ENCODE measurements around the gene CUX1.
"Not testable (repeated sequence)": the region's sequence is repeated elsewhere in the genome, so short reads cannot be mapped to it uniquely, and the experiment has no call there.

CUX1 gene

DNA sequence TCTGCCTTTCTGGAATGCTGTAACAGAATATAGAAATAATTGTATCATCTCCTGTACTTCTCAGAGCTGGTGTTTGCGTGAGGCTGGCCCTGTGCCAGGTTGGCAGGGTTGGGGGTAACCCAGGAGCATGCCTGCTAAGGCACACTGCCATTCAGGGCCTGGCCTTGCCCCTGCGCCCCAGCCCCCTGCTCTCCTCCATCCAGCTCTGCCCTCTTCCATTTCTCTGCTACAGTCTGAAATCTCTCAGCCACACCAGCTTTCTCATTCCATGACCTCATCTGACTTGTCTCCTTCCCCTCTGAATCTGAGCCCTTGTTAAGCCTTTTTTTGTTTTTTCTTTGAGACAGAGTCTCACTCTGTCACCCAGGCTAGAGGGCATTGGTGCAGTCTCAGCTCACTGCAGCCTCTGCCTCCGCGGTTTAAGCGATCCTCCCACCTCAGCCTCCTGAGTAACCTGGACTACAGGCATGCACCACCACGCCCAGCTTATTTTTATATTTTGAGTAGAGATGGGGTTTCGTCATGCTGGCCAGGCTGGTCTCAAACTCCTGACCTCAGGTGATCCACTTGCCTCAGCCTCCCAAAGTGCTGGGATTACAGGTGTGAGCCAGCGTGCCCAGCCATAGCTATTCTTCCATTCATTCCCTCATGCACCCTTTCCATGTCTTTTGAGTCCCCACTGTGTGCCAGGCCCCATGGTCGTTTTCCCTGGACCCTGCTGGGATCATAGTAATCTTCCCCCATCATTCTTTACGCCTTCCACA is 206.8 kb downstream of the CUX1 start:
- DNase-seq: no peak

DNA sequence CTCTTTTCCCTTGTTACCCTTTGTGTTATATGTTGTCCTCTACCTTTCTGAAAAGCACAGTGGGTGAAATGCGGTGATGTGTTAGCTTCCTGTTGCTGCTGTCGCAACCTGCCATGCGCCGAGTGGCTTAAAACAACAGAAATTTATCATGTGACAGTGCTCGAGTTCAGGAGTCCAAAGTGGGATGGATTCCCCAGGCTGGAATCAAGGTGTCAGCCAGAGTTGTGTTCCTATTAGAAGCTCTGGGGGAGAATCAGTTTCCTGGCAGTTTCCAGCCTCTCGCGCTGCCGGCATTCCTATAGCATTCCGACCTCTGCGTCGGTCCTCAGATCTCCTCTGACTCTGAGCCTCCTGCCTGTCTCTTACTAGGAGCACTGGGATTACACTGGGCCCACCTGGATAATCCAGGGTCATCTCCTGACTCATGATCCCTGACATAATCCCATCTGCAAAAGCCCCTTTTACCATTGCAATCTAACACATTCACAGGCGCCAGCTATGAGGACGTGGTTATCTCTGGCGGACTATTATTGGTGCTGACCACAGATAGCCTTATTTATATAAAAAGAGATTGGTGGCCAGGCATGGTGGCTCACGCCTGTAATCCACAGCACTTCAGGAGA is 207.5 kb downstream of the CUX1 start:
- DNase-seq: peak; percentile 42

DNA sequence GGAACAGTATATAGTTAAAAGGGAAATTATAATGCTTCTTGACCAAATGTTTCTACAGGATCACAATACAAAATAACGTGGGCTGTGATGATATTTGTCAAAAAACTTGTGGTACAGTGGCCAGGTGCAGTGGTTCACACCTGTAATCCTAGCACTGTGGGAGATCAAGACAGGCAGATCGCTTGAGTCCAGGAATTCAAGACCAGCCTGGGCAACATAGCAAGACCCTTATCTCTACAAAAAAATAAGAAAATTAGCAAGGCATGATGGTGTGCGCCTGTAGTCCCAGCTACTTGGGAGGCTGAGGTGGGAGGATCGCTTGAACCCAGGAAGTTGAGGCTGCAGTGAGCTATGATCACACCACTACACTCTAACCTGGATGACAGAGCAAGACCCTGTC is 208.4 kb downstream of the CUX1 start:
- not testable (repeated sequence) for DNase-seq

GRCh38 chr7:102028206-102028826 is 210.9 kb downstream of the CUX1 start:
- peak; percentile 54 for DNase-seq

DNA sequence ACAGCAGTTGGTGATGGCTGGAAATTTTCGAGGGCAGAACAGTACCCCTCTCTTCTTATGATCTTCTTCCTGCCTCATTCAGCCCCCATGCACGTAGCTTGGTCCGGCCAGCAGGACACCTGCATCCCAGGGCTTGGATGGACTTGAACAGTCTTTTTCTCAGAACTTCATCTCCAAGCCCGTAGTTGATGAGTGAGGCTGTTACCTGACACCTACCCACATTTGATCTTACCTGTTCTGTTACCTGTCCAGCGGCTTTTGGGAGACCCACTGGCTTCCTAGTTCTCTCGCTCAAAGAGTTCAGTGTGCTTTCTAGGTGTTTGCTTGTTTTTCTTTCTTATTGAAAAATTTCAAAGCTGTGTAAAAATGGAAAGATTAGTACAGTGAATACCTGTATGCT is 212.2 kb downstream of the CUX1 start:
- no peak for DNase-seq

- DNase-seq: no peak
Measured at GRCh38 chr7:102030696-102031095, 213.3 kb downstream of the CUX1 start.

DNA sequence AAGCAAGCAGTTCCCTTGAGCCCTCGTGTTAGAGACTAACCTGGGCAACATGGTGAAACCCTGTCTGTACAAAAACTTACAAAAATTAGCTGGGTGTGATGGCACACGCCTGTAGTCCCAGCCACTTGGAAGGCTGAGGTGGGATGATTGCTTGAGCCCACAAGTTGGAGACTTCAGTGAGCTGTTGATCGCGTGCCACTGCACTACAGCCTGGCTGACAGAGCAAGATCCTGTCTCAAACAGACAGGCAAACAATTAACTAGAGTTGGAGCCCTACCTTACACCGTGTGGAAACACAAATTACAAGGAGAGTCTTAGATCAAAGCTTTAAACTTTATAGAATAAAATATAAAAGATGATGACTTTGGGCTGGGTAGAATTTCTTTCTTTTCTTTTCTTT is 219.5 kb downstream of the CUX1 start:
- no peak for DNase-seq

GRCh38 chr7:102039706-102040105 is 222.3 kb downstream of the CUX1 start:
- no peak for DNase-seq

- no peak for DNase-seq
Measured at GRCh38 chr7:102040569-102040968, 223.1 kb downstream of the CUX1 start.

DNA sequence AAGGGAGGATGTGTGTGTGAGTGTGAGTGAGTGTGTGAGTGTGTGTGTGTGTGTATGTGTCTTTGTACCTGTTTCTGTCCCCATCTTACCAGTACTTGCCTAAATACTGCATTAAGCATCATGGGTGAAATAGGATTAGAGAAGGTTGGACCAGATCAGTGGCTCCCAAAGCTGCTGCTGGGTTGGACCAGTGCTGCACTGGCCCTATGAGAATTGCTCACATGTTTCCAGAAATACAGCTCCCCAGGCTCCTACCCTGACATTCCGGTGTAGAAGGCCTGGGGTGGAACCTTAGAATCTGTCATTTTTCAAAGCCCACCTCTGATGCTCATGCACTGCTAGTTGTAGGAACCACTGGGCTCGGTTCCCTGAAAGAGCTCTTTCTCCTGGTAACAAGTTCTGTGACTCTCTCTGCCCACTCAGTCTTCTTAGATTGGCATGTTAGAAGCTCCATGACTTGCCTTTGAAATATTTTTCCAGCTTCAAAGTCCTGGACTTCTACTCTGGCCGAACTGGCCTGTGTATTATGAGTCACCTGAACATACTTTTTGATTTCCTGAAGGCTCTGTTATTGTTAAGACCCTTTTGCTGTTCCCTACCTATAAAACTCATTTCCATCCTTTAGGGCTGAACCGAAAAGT is 224.7 kb downstream of the CUX1 start:
- DNase-seq: no peak

DNA sequence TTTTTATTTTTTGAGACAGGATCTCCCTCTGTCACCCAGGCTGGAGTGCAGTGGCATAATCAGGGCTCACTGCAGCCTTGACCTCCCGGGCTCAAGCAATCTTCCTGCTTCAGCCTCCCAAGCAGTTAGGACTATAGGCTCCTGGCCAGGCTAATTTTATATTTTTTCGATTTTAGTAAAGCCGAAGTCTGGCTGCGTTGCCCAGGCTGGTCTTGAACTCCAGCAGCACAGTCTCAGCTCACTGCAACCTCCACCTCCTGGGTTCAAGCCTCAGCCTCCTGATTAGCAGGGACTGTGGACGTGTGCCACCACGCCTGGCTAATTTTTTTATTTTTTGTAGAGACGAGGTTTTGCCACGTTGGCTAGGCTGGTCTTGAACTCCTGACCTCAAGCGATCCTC is 225.4 kb downstream of the CUX1 start:
- DNase-seq: not testable (repeated sequence)

GRCh38 chr7:102044641-102044983 is 227.2 kb downstream of the CUX1 start:
- no peak for DNase-seq

GRCh38 chr7:102044984-102045673 is 227.7 kb downstream of the CUX1 start:
- peak; percentile 72 for DNase-seq

- no peak for DNase-seq
Measured at GRCh38 chr7:102045681-102046372, 228.4 kb downstream of the CUX1 start.

DNA sequence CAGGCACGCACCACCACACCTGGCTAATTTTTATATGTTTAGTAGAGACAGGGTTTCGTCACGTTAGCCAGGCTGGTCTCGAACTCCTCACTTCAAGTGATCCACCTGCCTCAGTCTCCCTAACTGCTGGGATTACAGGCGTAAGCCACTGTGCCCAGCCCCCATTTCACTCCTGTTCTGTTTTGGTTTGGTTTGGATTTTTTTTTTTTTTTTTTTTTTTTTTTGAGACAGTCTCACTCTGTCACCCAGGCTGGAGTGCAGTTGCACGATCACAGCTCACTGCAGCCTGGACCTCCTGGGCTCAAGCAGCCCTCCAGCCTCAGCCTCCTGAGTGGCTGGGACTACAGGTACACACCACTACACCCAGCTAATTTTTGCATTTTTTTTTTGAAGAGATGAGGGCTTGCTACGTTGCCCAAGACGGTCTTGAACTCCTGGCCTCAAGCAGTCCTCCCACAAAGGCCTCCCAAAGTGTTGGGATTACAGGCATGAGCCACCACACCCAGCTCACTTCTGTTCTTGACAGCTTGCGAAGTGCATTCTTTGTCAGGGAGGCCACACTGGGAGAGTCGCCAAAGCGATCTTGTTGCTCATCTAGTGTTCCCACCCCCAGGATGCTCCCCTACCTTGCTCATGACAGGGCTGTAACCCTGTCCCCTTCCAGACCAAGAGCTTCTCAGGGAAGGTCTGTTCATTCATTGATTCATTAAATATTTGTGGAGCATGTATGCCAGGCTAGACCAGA is 229.1 kb downstream of the CUX1 start:
- no peak for DNase-seq

DNA sequence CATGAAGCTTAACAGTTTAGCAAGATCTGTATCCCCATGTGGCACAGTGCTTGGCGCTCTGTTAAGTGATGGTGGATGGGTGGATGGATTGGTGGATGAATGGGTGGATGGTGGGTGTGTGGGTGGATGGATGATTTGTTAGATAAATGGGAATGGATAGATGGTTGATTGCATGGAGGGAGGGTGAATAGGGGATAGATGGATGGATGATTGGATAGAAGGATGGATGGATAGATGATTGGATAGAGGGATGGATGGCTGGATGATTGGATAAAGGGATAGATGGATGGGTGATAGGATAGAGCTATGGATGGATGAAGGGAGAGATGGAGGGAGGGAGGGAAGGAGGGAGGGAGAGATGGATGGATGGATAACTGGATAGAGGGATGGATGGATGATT is 229.7 kb downstream of the CUX1 start:
- no peak for DNase-seq

GRCh38 chr7:102049765-102050164 is 232.3 kb downstream of the CUX1 start:
- no peak for DNase-seq

- no peak for DNase-seq
Measured at GRCh38 chr7:102050864-102051460, 233.5 kb downstream of the CUX1 start.

- not testable (repeated sequence) for DNase-seq
Measured at GRCh38 chr7:102051736-102052135, 234.3 kb downstream of the CUX1 start.

- DNase-seq: no peak
Measured at GRCh38 chr7:102054158-102054557, 236.7 kb downstream of the CUX1 start.

Measured in hematopoietic multipotent progenitor cell treated with erythropoietin and hydrocortisone succinate and interleukin-3 and kit ligand, for 6 days (in vitro differentiated cells).